Heart left ventricle (tissue), 13 donors: ENCODE measurements around the gene STK26.

Source experiments
- POLR2A ChIP-seq, 2 donors: fragments of 450-650 bp; IDR thresholded peaks; one replicate each; pipeline ENCODE4 v1.6.1; 2017; ENCODE audit warnings: antibody characterized with exemption in 2 of 2, mild to moderate bottlenecking in 2 of 2, moderate library complexity in 2 of 2
- TF ChIP-seq, protein P1 (sequence below), 12 donors: fragments of 200-600 bp; sonication (generic) in 4 of 12; IDR thresholded peaks; one replicate each; pipeline versions ENCODE4 v1.5.0 to v1.8.0; 2018 to 2022; ENCODE audit warnings: antibody characterized with exemption in 12 of 12, mild to moderate bottlenecking in 5 of 12
- donor health status: ischemic (EF 13 %, LVEDD 7.1; RV severe dilation, severe dysfunction).
- donor health status: DM: no; HTN: yes; CAD: no.
- donor health status: DM: no; HTN: no; CAD: no.
- donor health status: ischemic (EF 25% LVEDD 6.9; RV normal size, moderate dysfunction).
- donor health status: ischemic (EF 25% LVEDD 5.7; RV mildly dilated, moderate dysfunction).
- donor health status: ischemic (EF 35%, LVEDD 5.7; RV mildly dilated, moderate dysfunction).
- donor health status: nonischemic (EF 11% LVEDD 7.7; RV severe dilation, severe dysfunction).
- donor health status: DM: yes; HTN: yes; CAD: no.
- donor health status: PGD.
- donor health status: ischemic (EF 29% LVEDD 5.4; RV normal size, mild dysfunction).
- donor health status: nonischemic (EF 23%, LVEDD 6.1; RV moderate dilation, normal function).

DNA sequence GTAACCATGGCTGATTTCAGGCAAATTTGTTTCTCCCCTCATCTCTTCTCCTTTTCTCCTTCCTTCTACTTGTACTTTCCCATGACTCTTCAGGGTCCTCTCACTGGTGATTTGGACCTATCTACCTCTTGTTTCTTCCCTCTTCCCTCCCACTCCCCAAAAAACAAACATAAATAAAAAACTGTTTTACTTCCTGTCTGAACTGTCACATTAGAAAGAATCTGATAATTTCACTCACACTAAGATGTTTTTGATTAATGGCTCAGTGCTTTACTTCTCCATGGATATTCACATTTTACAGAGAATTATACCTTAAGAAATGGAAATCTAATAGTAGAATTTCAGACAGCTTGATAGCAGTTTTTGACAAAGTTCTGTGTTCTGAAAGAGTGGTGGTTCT is 7.2 kb downstream of the STK26 start:
- TF ChIP-seq, protein P1, sequence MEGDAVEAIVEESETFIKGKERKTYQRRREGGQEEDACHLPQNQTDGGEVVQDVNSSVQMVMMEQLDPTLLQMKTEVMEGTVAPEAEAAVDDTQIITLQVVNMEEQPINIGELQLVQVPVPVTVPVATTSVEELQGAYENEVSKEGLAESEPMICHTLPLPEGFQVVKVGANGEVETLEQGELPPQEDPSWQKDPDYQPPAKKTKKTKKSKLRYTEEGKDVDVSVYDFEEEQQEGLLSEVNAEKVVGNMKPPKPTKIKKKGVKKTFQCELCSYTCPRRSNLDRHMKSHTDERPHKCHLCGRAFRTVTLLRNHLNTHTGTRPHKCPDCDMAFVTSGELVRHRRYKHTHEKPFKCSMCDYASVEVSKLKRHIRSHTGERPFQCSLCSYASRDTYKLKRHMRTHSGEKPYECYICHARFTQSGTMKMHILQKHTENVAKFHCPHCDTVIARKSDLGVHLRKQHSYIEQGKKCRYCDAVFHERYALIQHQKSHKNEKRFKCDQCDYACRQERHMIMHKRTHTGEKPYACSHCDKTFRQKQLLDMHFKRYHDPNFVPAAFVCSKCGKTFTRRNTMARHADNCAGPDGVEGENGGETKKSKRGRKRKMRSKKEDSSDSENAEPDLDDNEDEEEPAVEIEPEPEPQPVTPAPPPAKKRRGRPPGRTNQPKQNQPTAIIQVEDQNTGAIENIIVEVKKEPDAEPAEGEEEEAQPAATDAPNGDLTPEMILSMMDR (IDR thresholded peaks at IDR 0.05): no peak
- TF ChIP-seq POLR2A (IDR thresholded peaks at IDR 0.05): no peak
